CD1c-positive myeloid dendritic cell (primary cell): Measurements from ENCODE around the gene ACVR2A.

ENCODE experiments used
- DNase-seq: peaks from one replicate; pipeline ENCODE4 v3.0.0-alpha.2; 2016; ENCODE audit errors: extremely low spot score

ACVR2A gene

DNA sequence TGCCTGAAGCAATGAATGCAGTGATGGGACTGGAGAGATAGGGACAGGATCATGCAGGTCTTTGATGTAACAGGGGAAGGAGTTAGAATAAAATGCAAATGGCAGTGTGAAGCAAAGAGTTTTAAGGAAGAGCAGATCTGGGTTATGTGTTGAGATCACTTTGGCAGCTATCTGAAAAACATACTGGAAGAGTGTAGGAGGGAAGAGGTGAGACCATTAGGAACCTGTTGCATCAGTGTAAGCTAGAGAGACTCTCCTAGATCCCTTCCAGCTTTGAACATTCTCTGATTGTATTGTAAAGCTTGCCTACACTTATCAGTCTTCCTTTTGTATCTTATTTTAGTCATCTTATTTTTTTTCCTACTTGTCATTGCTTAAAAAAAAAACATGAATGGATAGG is 10.5 kb downstream of the ACVR2A start:
- DNase-seq, result no peak

DNA sequence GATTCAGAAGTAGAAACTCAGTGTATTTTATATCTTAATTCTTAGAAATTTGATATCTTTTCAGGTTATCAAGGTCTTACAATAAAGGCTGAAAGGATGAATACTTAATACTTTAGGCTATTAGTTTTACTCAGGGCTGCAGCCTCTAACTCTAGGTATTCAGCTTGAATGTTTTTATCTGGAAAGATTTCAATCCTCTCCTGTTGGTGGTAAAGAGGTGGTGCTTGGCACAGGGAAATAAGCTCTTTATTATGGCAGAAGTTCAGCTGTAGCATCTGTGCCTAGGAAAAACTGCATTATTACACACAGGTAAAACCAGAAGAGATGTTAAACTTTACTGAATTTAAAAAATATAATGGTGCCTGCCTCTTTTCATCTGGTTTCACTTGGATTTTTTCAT is 11.1 kb downstream of the ACVR2A start:
- DNase-seq, result no peak

DNA sequence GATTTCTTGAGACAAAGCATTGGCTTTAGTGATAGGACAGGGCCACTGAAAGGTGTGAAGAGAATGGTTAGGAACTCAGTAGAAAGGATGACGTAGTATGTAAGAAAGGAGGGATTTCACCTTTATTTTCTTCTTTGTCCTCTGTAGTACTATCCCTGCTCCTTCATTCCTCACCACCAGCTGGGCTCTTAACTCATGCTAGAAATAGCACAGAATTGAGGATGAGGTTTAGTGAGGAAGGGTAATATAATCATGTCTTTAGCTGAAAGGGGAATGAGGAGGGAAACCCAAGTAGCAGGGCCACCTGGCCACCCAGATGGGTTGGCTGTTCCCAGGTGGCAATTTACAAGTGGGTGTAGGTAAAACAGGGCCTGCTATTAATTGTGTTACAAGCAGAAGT is 15.2 kb downstream of the ACVR2A start:
- no peak for DNase-seq

DNA sequence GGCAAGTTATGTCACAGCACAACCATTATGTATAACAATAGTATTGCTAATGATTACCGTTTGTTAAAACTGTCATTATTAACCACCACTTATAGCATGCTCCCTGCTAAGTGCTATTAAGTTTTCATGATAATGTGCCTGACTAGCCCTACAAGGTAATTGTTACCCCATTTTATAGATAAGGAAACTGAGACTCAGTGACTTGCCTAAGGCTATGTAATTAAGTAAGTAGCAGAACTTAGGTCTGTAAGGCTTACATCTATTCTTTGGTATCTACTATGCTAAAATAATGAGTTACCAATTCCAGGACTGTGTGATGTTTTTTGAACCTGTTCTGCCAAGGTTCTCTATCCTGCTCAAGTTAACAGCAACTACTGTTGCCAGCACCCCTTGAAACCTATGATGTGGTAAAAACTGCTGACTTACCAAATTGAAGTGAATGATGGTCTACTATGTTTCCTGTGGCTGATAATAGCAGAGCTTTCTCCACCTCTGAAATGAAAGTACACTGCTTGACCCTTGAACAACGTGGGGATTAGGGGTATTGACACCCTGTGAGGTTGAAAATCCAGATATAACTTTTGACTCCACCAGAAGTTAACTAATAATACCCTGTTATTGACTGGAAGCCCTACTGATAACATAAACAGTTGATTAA is 18.2 kb downstream of the ACVR2A start:
- DNase-seq, result no peak

DNA sequence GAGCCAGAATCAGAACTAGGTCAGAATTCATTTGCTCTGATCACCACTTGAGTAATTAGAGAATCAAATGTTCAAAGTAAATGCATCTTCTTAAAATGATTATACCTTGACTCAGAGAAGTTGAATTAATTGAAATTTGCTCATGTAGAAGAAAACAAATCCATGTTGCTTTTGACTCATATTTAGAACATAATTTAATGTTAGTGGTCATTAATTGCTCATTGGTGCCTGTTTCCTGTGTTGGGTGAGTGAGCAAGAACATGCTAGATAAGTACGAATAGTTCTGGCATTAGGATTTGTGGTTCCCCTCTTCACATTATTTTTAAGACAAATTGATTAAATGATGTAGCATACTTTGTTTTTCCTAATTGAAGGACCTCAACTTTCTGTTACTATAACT is 19.0 kb downstream of the ACVR2A start:
- DNase-seq, result no peak

DNA sequence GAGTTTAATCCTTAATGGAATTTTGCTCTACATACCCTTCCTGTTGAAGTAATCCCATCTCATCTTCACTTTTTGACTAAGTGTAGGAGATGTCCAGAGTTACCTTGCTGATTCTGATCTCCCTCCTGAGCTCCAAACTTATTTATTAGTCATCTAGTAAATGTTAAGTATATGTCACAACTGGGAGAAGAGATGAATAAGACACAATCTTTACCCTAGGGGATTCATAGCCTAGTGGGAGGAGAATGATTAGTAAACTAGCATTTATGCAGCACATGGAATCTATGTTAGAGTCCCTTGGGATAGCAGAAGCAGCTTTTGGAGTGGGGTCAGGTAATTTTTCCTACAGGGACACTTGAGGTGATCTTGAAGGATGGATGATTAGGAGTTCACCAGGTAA is 20.7 kb downstream of the ACVR2A start:
- no peak for DNase-seq

DNA sequence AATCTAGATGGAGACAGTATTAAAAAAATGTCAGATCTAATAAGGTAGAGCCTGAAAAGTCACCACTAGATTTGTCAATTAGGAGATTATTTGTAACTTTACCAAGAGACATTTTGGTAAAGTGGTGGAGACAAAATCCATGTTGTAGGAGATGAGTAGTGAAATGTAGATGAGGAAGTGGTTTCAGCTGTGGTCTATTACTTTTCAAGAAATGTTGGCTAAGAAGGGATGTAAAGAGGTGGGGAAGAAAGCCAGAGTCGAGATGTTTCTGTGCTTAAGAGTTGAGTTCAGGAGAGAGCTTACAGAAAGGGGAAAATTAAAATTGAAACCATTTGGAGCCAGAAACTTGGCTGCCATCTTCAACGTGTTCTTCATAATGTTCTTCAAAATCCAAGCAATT is 22.2 kb downstream of the ACVR2A start:
- peak; percentile 33 for DNase-seq

DNA sequence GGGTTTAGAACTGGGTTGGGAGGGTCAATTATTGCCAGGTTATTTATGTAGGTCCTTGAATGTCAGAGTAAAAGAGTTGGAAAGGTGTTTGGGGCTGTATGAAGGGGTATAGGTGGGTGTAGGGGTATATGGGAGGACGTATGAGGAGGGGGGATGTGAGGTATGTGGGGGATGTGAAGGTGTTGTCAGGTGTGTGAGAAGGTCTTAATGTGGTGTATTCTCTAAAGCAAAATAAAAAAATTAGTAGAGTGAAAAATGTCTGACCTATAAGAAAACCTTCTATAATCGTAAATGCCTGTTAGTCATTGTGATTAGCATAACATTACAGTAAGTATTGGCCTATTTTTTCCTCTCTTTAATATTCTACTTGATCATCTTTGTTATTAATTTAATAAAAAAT is 25.1 kb downstream of the ACVR2A start:
- no peak for DNase-seq

DNA sequence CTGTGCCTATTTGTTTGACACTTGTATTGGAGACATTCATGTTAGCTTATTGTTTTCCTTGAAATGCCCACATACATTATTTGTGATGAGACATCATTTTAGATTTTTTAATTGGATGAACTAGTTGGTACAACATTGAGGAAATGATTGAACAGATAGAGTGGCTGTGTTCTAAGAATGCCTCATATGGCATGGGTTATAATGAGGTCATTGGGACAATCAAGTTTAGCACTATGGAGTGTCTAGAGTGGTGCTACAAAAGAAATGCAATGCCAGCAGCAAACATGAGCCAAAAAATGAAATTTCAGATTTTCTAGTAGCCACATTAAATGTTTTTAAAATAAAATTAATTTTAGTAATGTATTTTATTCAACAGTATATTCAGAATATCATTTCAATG is 28.1 kb downstream of the ACVR2A start:
- DNase-seq, result no peak

DNA sequence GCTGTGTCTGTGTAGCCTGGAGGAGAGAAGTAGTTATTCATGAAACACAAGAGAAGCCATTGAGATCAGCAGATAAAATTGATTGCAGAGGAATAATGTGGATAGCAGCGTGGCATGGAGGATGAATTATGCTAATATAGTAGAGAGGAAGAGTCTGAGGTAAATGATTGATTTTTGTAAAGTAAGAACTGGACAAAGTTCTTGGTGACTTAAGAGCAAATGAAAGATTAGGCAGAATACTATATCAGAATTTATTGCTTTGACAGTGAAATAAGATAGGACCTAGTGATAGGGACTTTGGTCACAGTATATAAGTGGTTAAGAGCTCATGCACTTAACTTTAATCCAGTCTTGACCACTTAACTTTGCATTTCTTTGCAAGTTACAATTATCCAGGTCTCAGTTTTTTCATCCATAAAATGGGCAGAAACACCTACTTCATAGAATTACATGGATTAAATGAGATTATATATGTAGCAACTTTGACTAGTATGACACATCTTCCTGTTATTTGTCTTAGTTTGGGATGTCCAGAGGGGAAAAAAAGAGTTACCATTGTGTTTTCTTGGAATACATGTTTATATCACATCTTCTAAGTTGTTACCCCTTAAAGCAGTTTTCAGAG is 29.1 kb downstream of the ACVR2A start:
- no peak for DNase-seq

DNA sequence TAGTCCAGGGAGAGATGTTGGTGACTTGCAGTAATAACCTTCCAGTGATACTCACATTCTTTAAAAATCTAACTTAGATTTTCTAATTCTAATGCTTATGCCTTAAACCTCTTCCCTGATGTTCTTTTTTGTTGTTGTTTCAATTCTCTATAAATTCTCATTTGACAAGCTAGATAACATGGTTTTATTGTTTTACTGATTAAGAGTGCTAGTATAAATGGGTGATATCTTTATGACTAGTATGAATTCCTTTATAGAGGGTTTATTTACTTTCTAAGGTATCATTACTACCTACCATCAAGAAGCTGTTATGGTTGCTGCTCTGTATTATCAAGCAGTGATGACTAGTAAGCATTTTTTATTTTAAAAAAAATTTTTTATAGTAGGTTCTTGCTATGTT is 35.0 kb downstream of the ACVR2A start:
- DNase-seq, result no peak

DNA sequence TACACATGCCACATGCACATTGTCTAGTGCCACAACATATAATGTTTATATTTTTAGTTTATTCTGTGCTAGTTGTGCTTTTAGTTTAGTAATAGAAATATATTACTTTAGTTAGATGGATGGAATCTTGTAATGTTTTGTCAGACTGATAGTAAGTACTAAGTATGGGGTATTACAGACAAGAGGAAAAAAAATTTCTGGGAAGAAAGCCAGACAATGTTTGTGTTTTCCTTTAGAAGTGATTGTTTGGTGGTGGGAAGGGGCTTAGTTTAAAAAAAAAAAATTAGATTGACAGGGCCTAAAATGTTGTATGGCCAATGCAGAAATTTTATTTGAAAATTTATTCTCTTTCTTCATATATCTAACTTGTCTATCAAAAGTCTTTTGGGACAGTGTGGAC is 37.8 kb downstream of the ACVR2A start:
- no peak for DNase-seq

DNA sequence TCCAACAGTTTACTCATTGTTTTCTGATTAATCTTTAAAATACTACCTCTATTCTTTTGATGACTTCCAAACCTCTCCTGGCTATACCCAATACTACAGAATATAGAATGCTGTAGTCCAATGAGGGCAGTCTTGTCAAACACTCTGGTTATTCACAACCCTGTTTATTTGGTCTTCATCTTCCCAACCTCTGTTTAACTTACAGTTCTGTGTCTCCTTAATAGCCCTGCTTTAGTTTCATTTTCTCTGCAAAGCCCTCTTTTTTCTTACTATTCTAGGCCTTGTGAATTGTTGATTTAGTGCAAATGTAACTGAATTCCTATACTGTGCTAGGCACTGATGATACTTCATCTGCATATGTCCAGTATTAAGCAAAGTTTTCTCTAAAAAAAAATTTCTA is 40.0 kb downstream of the ACVR2A start:
- DNase-seq, result no peak

DNA sequence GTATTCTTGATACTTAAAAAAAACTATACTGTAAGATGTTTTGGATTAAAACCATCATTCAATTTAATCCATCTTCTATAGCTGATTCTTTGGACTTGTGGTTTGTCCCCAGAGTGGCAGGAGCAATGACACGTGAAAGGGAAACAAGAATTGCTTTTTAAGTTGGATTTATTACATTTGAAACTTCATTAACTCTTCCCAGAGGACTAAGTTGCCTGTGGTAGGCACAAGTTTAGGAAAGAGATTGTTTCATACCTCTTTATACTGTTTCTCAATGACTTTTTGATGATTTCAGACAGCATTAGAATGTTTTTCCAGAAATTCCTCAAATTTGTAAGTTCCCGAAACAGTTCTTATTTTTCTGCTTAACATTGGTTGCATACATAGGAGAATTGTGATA is 41.3 kb downstream of the ACVR2A start:
- DNase-seq, result no peak

DNA sequence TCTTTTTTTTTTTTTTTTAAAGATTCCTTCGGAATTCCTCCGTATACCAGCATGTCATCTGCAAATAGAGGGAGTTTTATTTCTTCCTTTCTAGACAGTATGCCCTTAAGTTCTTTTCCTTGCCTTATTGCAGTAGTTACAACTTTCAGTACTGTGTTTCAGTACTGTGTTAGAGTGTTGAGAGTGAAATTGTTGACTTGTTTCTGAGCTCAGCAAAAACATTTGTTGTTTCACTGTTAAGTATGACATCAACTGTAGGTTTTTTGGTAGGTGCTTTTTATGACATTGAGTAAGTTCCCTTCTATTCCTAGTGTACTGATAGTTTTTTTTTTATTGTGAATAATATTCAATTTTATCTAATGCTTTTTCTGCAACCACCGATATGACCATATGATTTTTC is 43.9 kb downstream of the ACVR2A start:
- DNase-seq, result no peak

DNA sequence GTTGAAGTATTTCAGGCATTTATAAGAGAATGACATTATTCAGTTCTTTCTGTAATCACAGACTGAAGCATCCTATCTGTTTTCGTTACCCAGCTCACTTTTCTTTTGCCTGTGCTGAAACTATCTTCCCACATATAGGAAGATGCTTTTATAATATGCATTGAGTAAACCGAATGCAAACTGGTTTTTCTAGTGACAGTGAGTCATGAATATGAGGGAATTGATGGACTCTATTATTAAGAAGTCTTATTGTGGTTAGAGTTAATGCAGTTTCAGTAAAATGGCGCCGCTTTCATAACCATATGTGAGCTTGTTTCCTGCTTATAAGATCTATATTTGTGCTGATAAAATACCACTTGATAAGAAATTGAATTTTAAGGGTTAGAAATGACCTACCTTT is 59.2 kb downstream of the ACVR2A start:
- DNase-seq, result no peak

DNA sequence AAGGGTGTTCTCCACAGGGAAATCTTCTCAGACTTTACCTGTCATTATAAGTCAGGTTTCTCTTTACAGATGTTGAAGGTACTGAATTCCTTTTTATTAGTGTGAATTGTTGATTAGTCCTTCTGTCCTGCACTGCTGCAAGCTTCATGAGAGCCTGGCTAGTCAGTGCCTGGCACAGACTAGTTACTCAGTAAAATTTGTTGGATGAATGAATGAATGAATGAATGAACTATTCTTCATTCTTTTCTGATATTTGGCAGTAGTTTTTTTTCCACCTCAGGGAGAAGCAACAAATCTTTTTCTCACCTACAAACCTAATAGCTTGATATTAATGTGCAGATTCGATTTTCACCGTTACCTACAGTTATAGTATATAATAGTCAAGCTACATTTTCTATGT is 64.3 kb downstream of the ACVR2A start:
- DNase-seq, result no peak

DNA sequence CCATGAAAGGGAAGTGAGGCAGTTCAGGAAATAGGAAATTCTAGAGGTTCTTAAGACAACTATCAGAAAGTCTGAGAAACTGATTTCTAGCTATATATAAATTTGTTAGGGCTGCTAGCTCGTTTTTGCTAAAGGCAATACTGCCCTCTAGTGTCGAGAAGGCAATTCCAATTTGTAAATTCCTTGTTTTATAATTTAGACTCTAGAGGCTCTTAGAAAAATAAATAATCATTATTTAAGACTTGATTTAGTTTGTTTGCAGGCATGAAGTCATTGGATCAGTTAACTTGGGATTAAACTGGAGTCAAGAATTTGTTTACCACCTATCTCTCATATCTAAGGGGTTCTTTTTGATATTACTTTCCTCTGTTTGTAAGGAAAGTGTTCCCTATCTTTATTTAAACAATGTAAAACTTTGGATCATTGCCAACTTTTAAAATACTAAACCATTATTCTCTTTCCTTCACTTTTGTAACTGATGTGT is 66.2 kb downstream of the ACVR2A start:
- peak; percentile 78 for DNase-seq

DNA sequence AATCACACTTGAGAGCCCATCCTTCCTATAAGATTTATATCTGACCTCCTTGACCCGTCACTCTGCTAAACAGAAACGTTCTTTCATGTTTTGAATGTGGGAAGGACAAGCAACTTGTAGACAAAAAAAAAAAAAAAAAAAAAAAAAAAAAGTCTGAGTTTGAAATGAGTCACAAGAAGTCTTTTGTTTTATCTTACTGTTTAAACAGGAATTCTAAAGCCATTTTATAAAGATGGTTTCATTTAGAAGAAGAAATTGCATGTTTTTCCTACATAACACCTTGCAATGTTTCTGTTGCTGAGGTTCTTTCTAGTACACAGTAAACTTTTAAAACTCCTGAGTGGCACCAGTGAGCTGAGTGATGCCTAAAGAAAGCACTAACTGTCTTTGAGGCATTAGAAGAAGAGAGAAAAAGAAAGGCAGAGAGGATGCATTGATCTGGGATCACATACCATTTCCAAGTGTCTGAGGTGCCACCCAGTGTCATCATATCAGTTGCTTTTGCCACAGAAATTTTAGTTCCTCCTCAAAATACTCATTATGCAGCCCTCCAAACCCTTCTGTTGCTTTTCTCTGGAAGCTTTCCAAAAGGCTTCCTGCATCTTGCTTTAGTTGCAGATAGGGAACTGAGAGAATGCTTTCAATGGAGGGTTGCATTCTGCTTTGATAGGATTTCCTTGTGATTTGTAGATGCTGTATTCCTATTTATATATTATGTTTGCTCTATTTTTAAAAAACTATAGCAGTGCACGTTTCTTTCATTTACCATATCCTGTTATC is 69.1 kb downstream of the ACVR2A start:
- peak; percentile 66 for DNase-seq

DNA sequence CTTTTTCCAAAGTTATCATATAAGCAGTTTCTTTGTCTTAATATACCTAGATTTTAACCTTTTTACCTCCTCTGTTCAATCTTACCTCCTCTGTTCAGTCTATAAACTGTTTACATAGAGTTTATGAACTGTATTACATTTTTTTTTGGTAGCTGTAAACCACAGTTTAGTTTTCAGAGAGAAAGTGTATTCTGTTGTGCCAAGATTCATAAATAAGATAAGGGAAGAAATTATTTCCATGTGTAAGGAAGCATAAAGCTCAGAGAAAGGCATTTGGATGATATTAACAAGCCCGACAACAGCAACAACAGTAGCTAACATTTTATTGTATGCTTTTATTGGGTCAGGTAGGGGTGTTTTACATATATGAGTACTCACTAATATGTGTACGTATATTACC is 71.2 kb downstream of the ACVR2A start:
- no peak for DNase-seq

DNA sequence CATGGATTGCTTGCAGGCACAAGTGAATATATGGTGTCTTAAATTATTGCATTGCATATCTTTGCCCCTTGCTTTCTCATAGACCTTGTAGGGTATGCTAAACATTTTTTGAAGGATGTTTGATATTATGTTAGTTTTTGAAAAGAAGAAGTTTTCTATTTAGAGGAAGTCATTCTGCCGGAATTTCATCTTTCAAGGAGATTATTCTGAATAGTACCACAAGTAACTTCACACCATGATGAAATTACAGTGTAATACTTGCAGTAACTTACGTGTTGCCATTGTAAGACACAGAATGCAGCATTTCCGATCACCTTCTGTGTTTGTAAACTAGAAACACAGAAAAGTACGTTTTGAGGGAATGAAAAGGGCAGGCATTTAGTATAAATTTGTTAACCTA is 71.9 kb downstream of the ACVR2A start:
- DNase-seq, result peak; percentile 16

DNA sequence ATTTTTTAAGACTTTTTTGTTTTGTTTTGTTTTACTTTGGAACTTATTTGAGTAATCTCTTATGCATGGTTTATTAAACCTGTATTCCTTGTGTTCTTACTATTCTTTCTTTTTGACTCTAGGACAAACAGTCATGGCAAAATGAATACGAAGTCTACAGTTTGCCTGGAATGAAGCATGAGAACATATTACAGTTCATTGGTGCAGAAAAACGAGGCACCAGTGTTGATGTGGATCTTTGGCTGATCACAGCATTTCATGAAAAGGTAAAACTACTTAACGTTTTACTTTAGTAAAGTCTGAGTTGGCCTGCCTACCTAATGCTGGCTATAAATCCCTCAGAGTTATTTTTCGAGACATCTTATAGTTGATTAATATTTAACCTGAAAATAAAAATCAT is 72.3 kb downstream of the ACVR2A start:
- no peak for DNase-seq

DNA sequence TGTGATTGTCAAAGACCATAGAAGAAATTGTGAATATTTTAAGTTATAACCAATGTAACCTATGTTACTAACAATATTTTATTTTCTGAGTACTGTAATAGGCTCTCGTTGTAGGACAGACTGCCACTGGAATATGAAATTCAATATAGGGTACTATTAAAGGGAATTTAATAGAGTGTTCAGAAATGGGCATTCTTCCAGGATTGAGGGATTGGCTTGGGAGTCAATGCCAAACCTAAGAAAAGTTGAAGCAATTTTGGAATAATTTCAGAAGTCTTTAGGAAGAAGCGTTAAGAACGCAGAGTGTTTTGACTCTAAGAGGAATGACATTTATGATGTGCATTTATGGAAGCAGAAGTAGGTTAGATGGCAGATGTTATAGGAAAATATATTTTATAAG is 79.0 kb downstream of the ACVR2A start:
- no peak for DNase-seq
